Dermis microvascular lymphatic vessel endothelial cell (primary cell): ENCODE measurements around the gene NEDD8. TPM values are rescaled to one million over a fixed set of nuclear protein-coding genes. Genes with fewer than 3 reads are reported as not detected.

Source experiments
- DNase-seq, 2 donors: peaks; one replicate each; pipeline versions ENCODE4 v3.0.0 to v3.0.0-alpha.2; 2010; ENCODE audit warnings: low read depth in 2 of 2
- total RNA-seq: library from RNA; depleted of rRNA; stranded (reverse); fragments of >200 nt; gene quantifications from 2 replicates; pipeline ENCODE4 v1.2.1, GENCODE V29; 2014

Gene NEDD8
- total RNA-seq: 172 and 193 TPM in 2 replicates

GRCh38 chr14:24232121-24232644, at the start of gene NEDD8:
Gene NEDD8 (minus strand): TSS chr14:24232367. CDS start chr14:24232267, 100 bp downstream.
- peak; percentile 93 to 96 for DNase-seq

GRCh38 chr14:24281636-24282035, 49.5 kb upstream of the NEDD8 start:
- no peak for DNase-seq

GRCh38 chr14:24280797-24281460, 48.8 kb upstream of the NEDD8 start:
- DNase-seq: no peak

- DNase-seq: peak in 1 of 2 donors; percentile 13
Observed at GRCh38 chr14:24279301-24280186, 47.4 kb upstream of the NEDD8 start.

- DNase-seq: no peak
Observed at GRCh38 chr14:24278424-24278823, 46.3 kb upstream of the NEDD8 start.

GRCh38 chr14:24277606-24278321, 45.6 kb upstream of the NEDD8 start:
- DNase-seq: no peak

- DNase-seq: no peak
Observed at GRCh38 chr14:24277071-24277470, 44.9 kb upstream of the NEDD8 start.

GRCh38 chr14:24274101-24274543, 42.0 kb upstream of the NEDD8 start:
- DNase-seq: no peak

GRCh38 chr14:24273422-24273998, 41.3 kb upstream of the NEDD8 start:
- no peak for DNase-seq

GRCh38 chr14:24272467-24272866, 40.3 kb upstream of the NEDD8 start:
- no peak for DNase-seq

GRCh38 chr14:24271834-24272263, 39.7 kb upstream of the NEDD8 start:
- no peak for DNase-seq

- DNase-seq: peak; percentile 78 to 90
Observed at GRCh38 chr14:24271134-24271833, 39.1 kb upstream of the NEDD8 start, which contains the start of gene RABGGTA. Gene RABGGTA (minus strand): TSS chr14:24271597. CDS start chr14:24271115, 482 bp downstream.

- DNase-seq: no peak
Observed at GRCh38 chr14:24270537-24271133, 38.5 kb upstream of the NEDD8 start.

GRCh38 chr14:24269910-24270536, 37.9 kb upstream of the NEDD8 start:
- no peak for DNase-seq

- DNase-seq: no peak
Observed at GRCh38 chr14:24269368-24269767, 37.2 kb upstream of the NEDD8 start.

GRCh38 chr14:24268225-24268624, 36.1 kb upstream of the NEDD8 start:
- no peak for DNase-seq

GRCh38 chr14:24267516-24267915, 35.3 kb upstream of the NEDD8 start:
- DNase-seq: no peak

GRCh38 chr14:24266344-24267244, 34.4 kb upstream of the NEDD8 start:
- no peak for DNase-seq

GRCh38 chr14:24264298-24264697, 32.1 kb upstream of the NEDD8 start:
- DNase-seq: no peak
